Tibial nerve (tissue), 4 donors: Measurements from ENCODE around the gene RANBP17. TPM values are rescaled to one million over a fixed set of nuclear protein-coding genes. Genes with fewer than 3 reads are reported as not detected.

Experiments
- DNase-seq, 2 donors: peaks; one replicate each; pipeline ENCODE4 v3.0.0-alpha.2; 2019; ENCODE audit warnings: low spot score in 2 of 2
- H3K27ac ChIP-seq, 4 donors: fragments of 200-600 bp; sonication (generic) in 3 of 4; one replicate each; pipeline ENCODE4 v1.5.1; 2017 to 2019; ENCODE audit warnings: mild to moderate bottlenecking in 1 of 4
- H3K27me3 ChIP-seq, 2 donors: fragments of 200-600 bp; sonication (generic) in 1 of 2; one replicate each; pipeline versions ENCODE4 v1.5.1 to v1.6.0; 2017 to 2019
- H3K36me3 ChIP-seq, 3 donors: fragments of 200-600 bp; sonication (generic); one replicate each; pipeline ENCODE4 v1.5.1; 2018 to 2019
- H3K4me1 ChIP-seq, 4 donors: fragments of 200-600 bp; sonication (generic) in 3 of 4; one replicate each; pipeline ENCODE4 v1.5.1; 2017 to 2019
- H3K4me3 ChIP-seq, 4 donors: fragments of 200-600 bp; sonication (generic) in 3 of 4; one replicate each; pipeline ENCODE4 v1.5.1; 2017 to 2019; ENCODE audit warnings: mild to moderate bottlenecking in 1 of 4, moderate library complexity in 1 of 4
- H3K9me3 ChIP-seq, 4 donors: fragments of 200-600 bp; sonication (generic) in 3 of 4; one replicate each; pipeline ENCODE4 v1.5.1; 2017 to 2019
- EP300 ChIP-seq, 2 donors: sonication (generic); formaldehyde crosslinking; IDR thresholded peaks; one replicate each; pipeline ENCODE4 v1.6.1; 2017; ENCODE audit warnings: antibody characterized with exemption in 2 of 2, mild to moderate bottlenecking in 1 of 2
- POLR2A ChIP-seq, 2 donors: fragments of 450-650 bp; IDR thresholded peaks; one replicate each; pipeline ENCODE4 v1.6.1; 2017; ENCODE audit warnings: antibody characterized with exemption in 2 of 2, mild to moderate bottlenecking in 2 of 2, moderate library complexity in 2 of 2
- WGBS, 2 donors: methylation state at CpG; one replicate each; pipeline ENCODE4 v1.1.5; 2018; 5-methylcytosine and 5-hydroxymethylcytosine counted together
- small RNA-seq: library from RNA; depleted of rRNA; stranded (forward); fragments of <200 nt; gene quantifications from one replicate; pipeline ENCODE3, GENCODE V24; 2016
- total RNA-seq, 4 donors: library from RNA; depleted of rRNA; stranded (reverse); fragments of >200 nt; gene quantifications; one replicate each; pipeline ENCODE4 v1.1.0, GENCODE V29; 2016
- TF ChIP-seq, protein P1 (sequence below), 5 experiments: fragments of 200-600 bp in 3 of 5; fragments of 450-650 bp in 2 of 5; sonication (generic) in 3 of 5; IDR thresholded peaks; one replicate each; pipeline ENCODE4 v1.5.1; 2016 to 2019; ENCODE audit warnings: antibody characterized with exemption in 5 of 5, mild to moderate bottlenecking in 3 of 5, moderate library complexity in 2 of 5

Gene RANBP17
- total RNA-seq, 4 donors from 2014 or later: 10.8 to 34.5 (median 17.6) TPM

DNA sequence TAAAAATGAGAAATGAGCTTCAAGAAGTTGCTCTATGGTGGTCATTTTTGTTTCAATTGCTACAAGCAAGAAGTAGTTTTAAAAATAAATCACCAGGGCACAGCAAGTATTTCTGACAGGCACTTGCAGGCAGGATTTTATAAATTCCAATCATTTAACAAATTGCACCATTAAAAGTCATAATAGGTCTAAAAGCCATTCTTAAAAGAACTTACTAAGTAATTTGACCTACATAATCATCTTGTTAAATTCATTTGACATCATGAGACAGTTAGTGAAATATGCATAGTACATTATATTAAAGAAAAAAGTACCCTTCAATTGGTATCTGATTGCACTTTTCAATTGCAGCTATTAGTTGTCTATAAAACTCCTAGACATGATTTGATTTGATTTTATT, 478.2 kb downstream of the RANBP17 start:
- H3K4me3 ChIP-seq: no peak overlapping the region
- no peak for DNase-seq
- TF ChIP-seq EP300 (IDR thresholded peaks at IDR 0.05) (no peak), POLR2A (IDR thresholded peaks at IDR 0.05) (no peak)
- TF ChIP-seq, protein P1, sequence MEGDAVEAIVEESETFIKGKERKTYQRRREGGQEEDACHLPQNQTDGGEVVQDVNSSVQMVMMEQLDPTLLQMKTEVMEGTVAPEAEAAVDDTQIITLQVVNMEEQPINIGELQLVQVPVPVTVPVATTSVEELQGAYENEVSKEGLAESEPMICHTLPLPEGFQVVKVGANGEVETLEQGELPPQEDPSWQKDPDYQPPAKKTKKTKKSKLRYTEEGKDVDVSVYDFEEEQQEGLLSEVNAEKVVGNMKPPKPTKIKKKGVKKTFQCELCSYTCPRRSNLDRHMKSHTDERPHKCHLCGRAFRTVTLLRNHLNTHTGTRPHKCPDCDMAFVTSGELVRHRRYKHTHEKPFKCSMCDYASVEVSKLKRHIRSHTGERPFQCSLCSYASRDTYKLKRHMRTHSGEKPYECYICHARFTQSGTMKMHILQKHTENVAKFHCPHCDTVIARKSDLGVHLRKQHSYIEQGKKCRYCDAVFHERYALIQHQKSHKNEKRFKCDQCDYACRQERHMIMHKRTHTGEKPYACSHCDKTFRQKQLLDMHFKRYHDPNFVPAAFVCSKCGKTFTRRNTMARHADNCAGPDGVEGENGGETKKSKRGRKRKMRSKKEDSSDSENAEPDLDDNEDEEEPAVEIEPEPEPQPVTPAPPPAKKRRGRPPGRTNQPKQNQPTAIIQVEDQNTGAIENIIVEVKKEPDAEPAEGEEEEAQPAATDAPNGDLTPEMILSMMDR (IDR thresholded peaks at IDR 0.05): no peak
- peaks cover 0 to 11% (median 0%) of the 10 kb centered on the region in 4 donors for H3K4me1 ChIP-seq
- no peaks in the 10 kb centered on the region for H3K36me3 ChIP-seq
- no peak overlapping the region for H3K27ac ChIP-seq
- H3K9me3 ChIP-seq: no peaks in the 10 kb centered on the region
- H3K27me3 ChIP-seq: peaks cover 0 to 57% of the 10 kb centered on the region in 2 donors

DNA sequence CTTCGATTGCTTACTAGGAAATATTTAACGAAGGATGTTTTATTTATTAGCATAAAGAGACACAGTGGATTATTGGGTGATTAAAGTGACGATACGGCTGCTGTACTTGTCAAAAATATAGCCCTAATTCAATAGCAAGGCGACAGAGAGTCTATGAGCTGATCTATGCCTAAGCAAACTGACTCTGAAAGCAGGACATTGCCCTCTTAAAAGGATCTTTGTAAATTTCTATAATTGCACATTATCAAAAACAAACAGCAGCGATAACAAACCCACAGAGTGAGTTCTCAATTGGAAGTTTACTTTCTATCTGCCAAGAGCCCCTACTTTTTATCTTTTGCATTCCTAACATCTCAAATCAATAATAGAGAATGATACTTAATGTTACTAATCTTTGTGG, 478.7 kb downstream of the RANBP17 start:
- WGBS, 2 donors: 67 to 72% methylated on average over 6 of the region's 6 CpGs

DNA sequence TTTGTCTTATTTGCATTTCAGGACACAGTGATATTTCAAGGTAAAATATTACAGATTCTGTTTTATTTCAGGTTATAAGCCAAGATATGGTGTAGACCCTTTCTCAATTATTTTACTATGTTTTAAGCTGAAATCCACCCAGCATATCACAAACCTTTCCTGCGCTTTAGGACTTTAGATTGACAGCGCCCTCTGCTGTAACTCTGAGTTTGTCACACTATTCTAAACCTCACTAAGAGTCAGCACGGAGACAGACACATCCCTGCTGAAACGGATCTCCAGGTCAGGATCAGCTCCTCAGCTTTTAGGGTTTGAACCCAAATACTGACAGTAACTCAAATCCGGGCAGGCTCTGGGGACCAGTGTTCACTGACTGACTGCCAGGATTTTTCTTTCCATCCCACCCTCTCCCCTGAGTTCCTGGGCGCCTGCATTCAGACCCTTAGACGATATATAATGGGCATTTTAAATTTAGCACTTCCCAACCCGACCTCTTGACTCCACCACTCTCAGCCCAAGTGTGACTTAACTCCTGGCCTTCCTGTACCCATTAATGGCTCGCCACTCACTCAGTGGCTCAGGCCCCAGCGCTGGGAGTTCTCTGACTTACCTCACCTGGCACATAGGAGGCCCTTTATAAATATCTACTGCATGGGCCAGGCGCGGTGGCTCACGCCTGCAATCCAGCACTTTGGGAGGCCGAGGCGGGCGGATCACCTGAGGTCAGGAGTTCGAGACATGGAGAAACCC, 480.7 kb downstream of the RANBP17 start:
- H3K36me3 ChIP-seq: no peaks in the 10 kb centered on the region
- DNase-seq: peak in 1 of 2 donors; percentile 47
- WGBS, 2 donors: 53 to 54% methylated on average over 17 of the region's 17 CpGs
- H3K9me3 ChIP-seq: no peaks in the 10 kb centered on the region
- peaks cover 0 to 40% of the 10 kb centered on the region in 2 donors for H3K27me3 ChIP-seq
- H3K4me1 ChIP-seq: no peaks in the 10 kb centered on the region
- H3K4me3 ChIP-seq: no peak overlapping the region
- TF ChIP-seq, protein P1 (IDR thresholded peaks at IDR 0.05): peak in 3 of 5 experiments; percentile 13 to 48 (median 17)
- TF ChIP-seq EP300 (IDR thresholded peaks at IDR 0.05): no peak
- no peak for TF ChIP-seq POLR2A (IDR thresholded peaks at IDR 0.05)
- no peak overlapping the region for H3K27ac ChIP-seq

More for the DNA sequence above, 478.7 kb downstream of the RANBP17 start:
- no peak overlapping the region for H3K27ac ChIP-seq
- H3K4me3 ChIP-seq: no peak overlapping the region
- peaks cover 0 to 11% (median 0%) of the 10 kb centered on the region in 4 donors for H3K4me1 ChIP-seq
- no peaks in the 10 kb centered on the region for H3K9me3 ChIP-seq
- DNase-seq: no peak
- H3K36me3 ChIP-seq: no peaks in the 10 kb centered on the region
- TF ChIP-seq, protein P1 (IDR thresholded peaks at IDR 0.05): no peak
- no peak for TF ChIP-seq EP300 (IDR thresholded peaks at IDR 0.05)
- TF ChIP-seq POLR2A (IDR thresholded peaks at IDR 0.05): no peak
- H3K27me3 ChIP-seq: peaks cover 0 to 52% of the 10 kb centered on the region in 2 donors

DNA sequence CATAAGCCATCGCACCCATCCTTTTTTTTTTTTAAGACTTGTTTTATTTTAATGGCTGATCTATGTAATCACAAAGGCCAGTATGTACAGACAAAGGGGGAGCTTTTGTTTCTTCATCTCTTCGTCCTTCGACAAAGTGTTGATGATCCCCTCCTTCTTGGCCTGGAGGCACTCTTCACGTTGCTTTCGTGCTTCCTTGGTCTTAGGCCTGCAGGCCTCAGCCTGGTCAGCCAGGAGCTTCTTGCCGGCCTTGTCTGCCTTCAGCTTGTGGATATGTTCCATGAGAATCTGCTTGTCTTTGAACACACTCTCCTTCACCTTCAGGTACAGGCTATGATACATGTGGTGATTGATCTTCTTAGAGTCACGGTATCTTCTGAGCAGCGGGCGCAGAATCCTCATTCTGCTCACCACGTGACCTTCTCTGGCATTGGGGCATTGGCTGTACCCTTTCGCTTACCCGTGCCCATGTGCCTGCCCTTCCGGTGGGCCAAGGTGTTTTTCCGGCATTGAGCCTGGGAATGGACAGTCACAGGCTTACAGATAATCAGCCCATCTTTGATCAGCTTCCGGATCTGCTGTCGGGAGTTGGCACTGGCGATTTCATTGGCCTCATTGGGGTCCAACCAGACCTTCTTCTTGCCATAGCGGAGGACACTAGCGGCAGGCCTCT, 483.3 kb downstream of the RANBP17 start:
- no peak for DNase-seq
- no peak overlapping the region for H3K4me3 ChIP-seq
- H3K9me3 ChIP-seq: no peaks in the 10 kb centered on the region
- H3K27ac ChIP-seq: no peak overlapping the region
- H3K4me1 ChIP-seq: no peaks in the 10 kb centered on the region
- peaks cover 0 to 25% of the 10 kb centered on the region in 2 donors for H3K27me3 ChIP-seq
- H3K36me3 ChIP-seq: no peaks in the 10 kb centered on the region
- TF ChIP-seq, protein P1 (IDR thresholded peaks at IDR 0.05): no peak
- no peak for TF ChIP-seq EP300 (IDR thresholded peaks at IDR 0.05)
- no peak for TF ChIP-seq POLR2A (IDR thresholded peaks at IDR 0.05)
- 90 to 94% methylated on average over 19 of the region's 19 CpGs for WGBS, 2 donors

Small RNA genes lying within 50 kb of the gene (small RNA-seq; reads per million reads assigned to genes)
- gene AC091980.1: not detected

Other genes with a start within 250 kb of the RANBP17 start
- gene GABRP, start 78.3 kb upstream of the RANBP17 start, total RNA-seq: 1 to 10 TPM in 1 of 4 donors, under 1 TPM in 3; 0.21 to 1.7 (median 0.64) TPM